Lung (tissue), 12 donors: Measurements from ENCODE around the gene NME4. TPM values are rescaled to one million over a fixed set of nuclear protein-coding genes. Genes with fewer than 3 reads are reported as not detected.

Source experiments
- ATAC-seq: fragments of 200-7000 bp; cut with Tn5 transposase; one replicate; pipeline ENCODE4 v1.9.1; 2020; ENCODE audit warnings: moderate number of reproducible peaks; ENCODE audit not compliant: insufficient read depth, low FRiP score
- DNase-seq, 3 donors: peaks; one replicate each; pipeline ENCODE4 v3.0.0-alpha.2; 2013 to 2017
- H3K27ac ChIP-seq, 2 donors: one replicate each; pipeline ENCODE4 v1.5.1; 2013; ENCODE audit warnings: mild to moderate bottlenecking in 2 of 2, moderate library complexity in 2 of 2, control low read depth in 1 of 2, inconsistent platforms in 1 of 2, low read depth in 1 of 2, low read length in 1 of 2
- H3K27me3 ChIP-seq, 3 donors: one replicate each; pipeline ENCODE4 v1.5.1; 2013; ENCODE audit warnings: low read length in 2 of 3; ENCODE audit not compliant: control insufficient read depth in 3 of 3, insufficient read depth in 3 of 3
- H3K36me3 ChIP-seq, 4 donors: one replicate each; pipeline ENCODE4 v1.5.1; 2013; ENCODE audit warnings: low read length in 4 of 4, mild to moderate bottlenecking in 1 of 4, moderate library complexity in 1 of 4; ENCODE audit not compliant: control insufficient read depth in 4 of 4, insufficient read depth in 4 of 4
- H3K4me1 ChIP-seq, 5 donors: one replicate each; pipeline ENCODE4 v1.5.1; 2013; ENCODE audit warnings: low read length in 5 of 5, mild to moderate bottlenecking in 2 of 5, moderate library complexity in 1 of 5; ENCODE audit not compliant: control insufficient read depth in 5 of 5, insufficient read depth in 5 of 5
- H3K4me3 ChIP-seq: one replicate; pipeline ENCODE4 v1.5.1; 2013; ENCODE audit warnings: mild to moderate bottlenecking, control low read depth, moderate library complexity
- H3K9ac ChIP-seq, 2 donors: one replicate each; pipeline ENCODE4 v1.5.1; 2013; ENCODE audit warnings: low read length in 2 of 2, control low read depth in 1 of 2; ENCODE audit not compliant: insufficient read depth in 1 of 2
- H3K9me3 ChIP-seq, 4 donors: one replicate each; pipeline ENCODE4 v1.5.1; 2013; ENCODE audit warnings: low read length in 3 of 4, mild to moderate bottlenecking in 1 of 4, moderate library complexity in 1 of 4; ENCODE audit not compliant: control insufficient read depth in 4 of 4, insufficient read depth in 3 of 4
- CTCF ChIP-seq: IDR thresholded peaks from 2 replicates; pipeline ENCODE4 v1.5.1; 2012; ENCODE audit warnings: mild to moderate bottlenecking; ENCODE audit errors: control extremely low read depth, extremely low read depth
- WGBS, 2 donors: extraction: QIAGEN DNeasy Blood & Tissue Kit; methylation state at CpG; one replicate each; pipeline ENCODE4 v1.1.7; 2013; 5-methylcytosine and 5-hydroxymethylcytosine counted together
- polyA plus RNA-seq, 2 donors: library from polyadenylated mRNA; stranded (reverse); fragments of 200-250 nt; gene quantifications; one replicate each; pipeline ENCODE4 v1.2.1, GENCODE V29; 2013
- total RNA-seq, 2 donors: library from RNA; depleted of rRNA in 1 of 2; stranded (reverse); fragments of >200 nt in 1 of 2; gene quantifications; one replicate each; pipeline ENCODE4 v1.2.1, GENCODE V29; 2014 to 2021
- donor health status: control.
- donor health status: control.
- donor health status: Bipolar disorder and iron deficiency.
- donor health status: healthy.
- donor health status: DM: yes; HTN: yes; CAD: no.

Gene NME4
- total and polyA plus RNA-seq, 4 donors = 18.0 to 68.7 (median 65.8) TPM

- Histone ChIP-seq H3K9ac (no peak overlapping the region), H3K36me3 (peaks cover 0 to 62% (median 4%) of the 10 kb centered on the region in 4 donors), H3K27me3 (no peaks in the 10 kb centered on the region), H3K9me3 (no peaks in the 10 kb centered on the region), H3K4me3 (no peak overlapping the region), H3K4me1 (peaks cover 0 to 14% (median 4%) of the 10 kb centered on the region in 5 donors), H3K27ac (no peak overlapping the region)
- TF ChIP-seq CTCF = no peak
- no peak for ATAC-seq
- DNase-seq = no peak
- 93 to 94% methylated on average over 43 to 44 of the region's 44 CpGs for WGBS, 2 donors
Measured at GRCh38 chr16:373848-374615, 23.0 kb upstream of the NME4 start.

GRCh38 chr16:374616-374926 lies 22.4 kb upstream of the NME4 start:
- no peak for ATAC-seq

DNA sequence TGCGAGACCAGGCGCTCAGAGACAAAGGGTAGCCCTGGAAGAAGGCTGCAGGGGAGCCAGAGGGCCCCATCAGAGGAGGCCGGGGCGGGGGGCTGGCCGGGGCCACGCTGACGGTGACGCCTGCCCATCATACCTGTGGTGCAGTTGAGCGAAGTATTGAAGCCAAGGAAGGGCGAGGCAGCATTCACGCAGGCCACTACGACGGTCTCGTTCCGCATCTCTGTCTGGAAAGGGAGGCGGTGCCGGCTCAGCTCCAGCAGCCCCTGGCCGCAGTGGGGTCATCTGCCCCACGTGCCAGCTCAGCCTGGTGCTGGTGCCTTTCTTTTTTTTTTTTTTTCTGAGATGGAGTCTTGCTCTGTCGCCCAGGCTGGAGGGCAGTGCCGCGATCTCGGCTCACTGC lies 21.8 kb upstream of the NME4 start:
- 95 to 98% methylated on average over 23 of the region's 23 CpGs for WGBS, 2 donors
- ATAC-seq (no peak), DNase-seq (no peak)
- Histone ChIP-seq H3K4me3 (no peak overlapping the region), H3K9ac (no peak overlapping the region), H3K27ac (no peak overlapping the region), H3K27me3 (no peaks in the 10 kb centered on the region), H3K4me1 (peaks cover 0 to 12% (median 4%) of the 10 kb centered on the region in 5 donors), H3K9me3 (no peaks in the 10 kb centered on the region), H3K36me3 (peaks cover 0 to 61% (median 3%) of the 10 kb centered on the region in 4 donors)
- TF ChIP-seq CTCF = no peak

More at GRCh38 chr16:374616-374926, 22.4 kb upstream of the NME4 start:
- Histone ChIP-seq H3K27me3 (no peaks in the 10 kb centered on the region), H3K4me1 (peaks cover 0 to 12% (median 4%) of the 10 kb centered on the region in 5 donors), H3K9ac (no peak overlapping the region), H3K4me3 (no peak overlapping the region), H3K36me3 (peaks cover 0 to 62% (median 3%) of the 10 kb centered on the region in 4 donors), H3K27ac (no peak overlapping the region), H3K9me3 (no peaks in the 10 kb centered on the region)
- DNase-seq = no peak
- no peak for TF ChIP-seq CTCF
- WGBS, 2 donors = 91 to 97% methylated on average over 7 to 9 of the region's 9 CpGs
